ENCODE measurements around the gene FGF1.

- no peak for TF ChIP-seq POLR2A (IDR thresholded peaks at IDR 0.05; ENCODE audit: low read length)
- TF ChIP-seq GATA1 (IDR thresholded peaks at IDR 0.05; ENCODE audit: low read depth, low read length): no peak
Measured at GRCh38 chr5:142576804-142577203, 109.1 kb downstream of the FGF1 start.

Data from erythroblast (primary cell).